GM12801 (cell line): ENCODE results near the gene AARS2.

ENCODE experiments used
- CTCF ChIP-seq: IDR thresholded peaks from one replicate; pipeline ENCODE4 v1.5.1; 2011; ENCODE audit warnings: control low read depth; ENCODE audit not compliant: insufficient read length; ENCODE audit errors: extremely low read depth

Gene AARS2

GRCh38 chr6:44297063-44298038 is 15.8 kb downstream of the AARS2 start:
- no peak for TF ChIP-seq CTCF

DNA sequence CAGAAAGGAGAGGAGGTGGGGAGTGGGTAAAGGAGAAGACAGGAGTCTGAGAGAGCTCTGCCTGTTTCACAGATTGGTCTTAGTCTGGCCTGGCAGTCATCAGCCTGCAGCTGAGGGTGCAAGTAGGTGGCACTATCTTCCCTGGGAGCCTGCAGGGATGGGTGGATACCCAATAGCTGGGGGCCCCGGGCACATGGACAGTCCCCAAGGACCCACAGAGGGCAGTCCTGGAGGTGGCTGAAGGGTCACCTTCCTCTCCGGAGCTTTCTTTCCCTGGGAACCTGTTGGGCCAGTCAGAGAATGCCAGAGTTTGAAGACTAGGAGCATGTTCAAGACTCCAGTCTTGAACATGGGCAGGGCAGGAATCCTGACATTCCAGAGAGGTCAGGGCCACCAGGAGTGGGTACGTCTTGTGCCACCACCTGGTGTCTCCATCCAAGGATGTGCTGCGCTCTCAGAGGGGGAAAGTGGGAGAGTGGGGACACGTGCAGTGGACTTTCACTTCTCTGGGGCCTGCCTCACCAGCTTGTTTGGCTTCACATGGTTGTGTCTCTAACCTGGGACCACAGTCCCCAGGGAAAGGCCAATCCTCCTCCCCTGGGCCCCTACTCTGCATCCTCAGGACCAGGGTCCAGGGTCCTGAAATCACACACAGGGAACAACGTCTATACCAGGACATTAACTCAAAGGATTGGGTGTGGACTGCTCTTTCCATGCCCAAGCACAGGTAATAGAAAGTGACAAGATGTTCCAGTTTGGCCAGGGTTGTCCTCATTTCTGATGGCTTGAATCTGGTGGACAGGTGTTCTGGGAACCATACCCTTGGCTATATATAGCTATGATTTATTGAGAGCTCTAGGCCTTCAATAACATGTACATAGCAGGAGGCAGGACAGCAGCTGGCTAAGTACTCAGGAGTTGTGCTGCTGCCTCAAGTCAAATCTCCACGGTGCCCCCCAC is 18.0 kb downstream of the AARS2 start:
- TF ChIP-seq CTCF, result no peak

DNA sequence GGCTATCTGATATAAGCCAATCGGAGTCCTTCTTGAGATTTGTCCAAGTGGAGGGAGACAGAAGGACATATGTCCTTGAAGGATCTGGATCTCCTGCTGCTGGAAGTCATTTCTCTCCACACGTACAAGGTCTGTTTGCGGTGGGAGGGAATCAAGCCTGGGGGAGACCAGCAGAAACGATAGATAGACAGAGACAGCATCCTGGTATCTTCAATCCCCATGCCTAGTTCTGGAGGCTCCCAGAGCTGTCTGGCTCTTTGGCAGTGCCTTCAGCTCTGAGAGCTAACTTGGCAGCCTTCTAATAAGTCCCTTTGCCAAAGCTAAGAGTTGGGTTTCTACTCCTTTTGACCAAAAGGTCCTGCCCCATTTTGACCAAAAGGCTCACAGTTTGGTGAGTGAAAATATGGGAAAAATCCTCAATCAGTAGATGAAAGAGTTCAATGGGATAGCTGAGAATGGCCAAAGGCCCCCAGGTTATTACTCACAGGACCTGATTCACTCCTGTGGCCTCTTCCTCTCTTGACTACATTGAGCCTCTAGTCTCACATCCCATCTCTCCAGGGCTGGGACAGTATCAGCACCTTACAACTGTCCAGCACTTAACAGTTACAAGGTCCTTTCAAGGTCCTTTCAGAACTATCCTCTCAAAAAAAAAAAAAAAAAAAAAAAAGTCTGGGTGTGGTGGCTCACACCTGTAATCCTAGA is 20.3 kb downstream of the AARS2 start:
- no peak for TF ChIP-seq CTCF

- no peak for TF ChIP-seq CTCF
These were observed 21.3 kb downstream of the AARS2 start for GRCh38 chr6:44291841-44292240.

DNA sequence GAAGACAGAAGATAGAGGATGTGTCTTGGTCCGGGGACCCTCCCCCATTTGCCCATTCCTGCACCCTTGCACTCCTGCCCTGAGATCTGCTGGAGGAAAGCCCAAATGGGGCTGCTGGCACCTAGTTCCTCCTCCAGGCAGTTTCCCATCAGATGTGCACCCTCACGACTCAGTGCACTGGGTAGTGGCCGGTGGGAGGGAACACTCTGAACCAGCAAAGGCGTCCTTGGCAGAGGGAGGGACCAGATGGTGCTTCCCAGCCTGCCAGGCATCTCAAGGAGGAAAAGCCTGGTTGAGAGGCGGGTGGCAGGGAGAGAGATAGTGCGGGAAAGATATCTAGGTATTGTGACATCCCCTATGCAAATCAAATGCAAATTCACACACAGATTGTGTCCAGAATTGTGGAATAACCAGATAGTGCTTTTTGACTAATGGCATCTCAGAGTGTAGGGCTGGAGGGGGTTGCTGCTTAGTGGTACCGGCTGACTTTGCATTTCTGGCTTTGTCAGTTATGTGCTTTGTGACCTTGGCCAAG is 23.4 kb downstream of the AARS2 start:
- no peak for TF ChIP-seq CTCF

GRCh38 chr6:44286747-44287146 is 26.4 kb downstream of the AARS2 start:
- no peak for TF ChIP-seq CTCF
